ENCODE measurements around the gene PPRC1.

Gene PPRC1

GRCh38 chr10:102146971-102147428 is 14.2 kb downstream of the PPRC1 start:
- no peak for DNase-seq (ENCODE audit: low read depth in 1 of 2, low spot score in 1 of 2)

GRCh38 chr10:102147561-102147960 is 14.7 kb downstream of the PPRC1 start:
- DNase-seq (ENCODE audit: low read depth in 1 of 2, low spot score in 1 of 2) = no peak

- no peak for DNase-seq (ENCODE audit: low read depth in 1 of 2, low spot score in 1 of 2)
These were observed 15.4 kb downstream of the PPRC1 start for GRCh38 chr10:102148275-102148674.

GRCh38 chr10:102150970-102151773 is 18.3 kb downstream of the PPRC1 start:
- no peak for DNase-seq (ENCODE audit: low read depth in 1 of 2, low spot score in 1 of 2)

- peak; percentile 100 for DNase-seq (ENCODE audit: low read depth in 1 of 2, low spot score in 1 of 2)
These were observed 19.1 kb downstream of the PPRC1 start, which contains the start of gene NOLC1 for GRCh38 chr10:102151774-102152544. Gene NOLC1 (plus strand): TSS chr10:102152389. CDS start chr10:102152411, 22 bp downstream.

DNA sequence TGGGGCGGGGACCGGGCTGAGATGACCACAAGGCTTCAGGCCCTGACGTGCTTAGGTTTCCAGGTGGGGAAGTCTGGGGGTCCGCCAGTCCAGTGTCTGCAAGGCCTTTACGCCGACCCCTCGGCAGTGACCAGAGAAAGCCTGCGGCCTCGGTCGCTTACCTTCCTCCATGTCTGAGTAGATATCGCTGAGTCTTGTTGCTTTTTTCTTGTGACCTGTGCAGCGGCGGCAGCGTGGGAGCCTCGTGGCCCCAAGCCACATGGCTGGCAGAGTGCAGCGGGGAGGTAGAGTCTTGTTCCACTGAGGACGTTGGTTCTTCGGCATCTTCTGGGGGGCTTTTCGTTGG is 19.7 kb downstream of the PPRC1 start:
- peak in 1 of 2 donors; percentile 31 for DNase-seq (ENCODE audit: low read depth in 1 of 2, low spot score in 1 of 2)

GRCh38 chr10:102153093-102153620 is 20.3 kb downstream of the PPRC1 start:
- DNase-seq (ENCODE audit: low read depth in 1 of 2, low spot score in 1 of 2) = no peak

DNA sequence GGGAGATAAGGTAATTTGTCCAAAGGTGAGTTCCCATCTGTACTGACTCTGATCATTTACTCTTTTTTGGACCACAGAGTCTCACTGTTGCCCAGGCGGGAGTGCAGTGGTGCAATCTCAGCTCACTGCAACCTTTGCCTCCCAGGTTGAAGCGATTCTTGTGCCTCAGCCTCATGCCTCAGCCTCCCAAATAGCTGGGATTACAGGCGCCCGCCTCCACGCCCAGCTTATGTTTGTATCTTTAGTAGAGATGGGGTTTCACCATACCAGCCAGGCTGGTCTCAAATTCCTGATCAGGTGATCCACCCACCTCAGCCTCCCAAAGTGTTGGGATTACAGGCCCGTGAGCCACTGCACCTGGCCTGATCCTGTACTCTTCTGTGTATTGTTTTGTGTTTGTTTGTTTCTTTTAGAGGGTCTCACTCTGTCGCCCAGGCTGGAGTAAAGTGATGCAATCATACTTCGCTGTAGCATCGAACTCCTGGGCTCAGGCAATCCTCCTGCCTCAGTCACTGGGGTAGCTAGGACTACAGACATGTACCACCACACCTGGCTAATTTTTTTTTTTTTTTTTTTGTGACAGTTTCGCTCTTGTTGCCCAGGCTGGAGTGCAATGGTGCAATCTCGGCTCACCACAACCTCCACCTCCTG is 21.8 kb downstream of the PPRC1 start:
- DNase-seq (ENCODE audit: low read depth in 1 of 2, low spot score in 1 of 2) = no peak

- no peak for DNase-seq (ENCODE audit: low read depth in 1 of 2, low spot score in 1 of 2)
These were observed 24.4 kb downstream of the PPRC1 start for GRCh38 chr10:102157224-102157623.

GRCh38 chr10:102159051-102159597 is 26.3 kb downstream of the PPRC1 start:
- DNase-seq (ENCODE audit: low read depth in 1 of 2, low spot score in 1 of 2) = no peak

GRCh38 chr10:102159831-102160230 is 27.0 kb downstream of the PPRC1 start:
- DNase-seq (ENCODE audit: low read depth in 1 of 2, low spot score in 1 of 2) = no peak

DNA sequence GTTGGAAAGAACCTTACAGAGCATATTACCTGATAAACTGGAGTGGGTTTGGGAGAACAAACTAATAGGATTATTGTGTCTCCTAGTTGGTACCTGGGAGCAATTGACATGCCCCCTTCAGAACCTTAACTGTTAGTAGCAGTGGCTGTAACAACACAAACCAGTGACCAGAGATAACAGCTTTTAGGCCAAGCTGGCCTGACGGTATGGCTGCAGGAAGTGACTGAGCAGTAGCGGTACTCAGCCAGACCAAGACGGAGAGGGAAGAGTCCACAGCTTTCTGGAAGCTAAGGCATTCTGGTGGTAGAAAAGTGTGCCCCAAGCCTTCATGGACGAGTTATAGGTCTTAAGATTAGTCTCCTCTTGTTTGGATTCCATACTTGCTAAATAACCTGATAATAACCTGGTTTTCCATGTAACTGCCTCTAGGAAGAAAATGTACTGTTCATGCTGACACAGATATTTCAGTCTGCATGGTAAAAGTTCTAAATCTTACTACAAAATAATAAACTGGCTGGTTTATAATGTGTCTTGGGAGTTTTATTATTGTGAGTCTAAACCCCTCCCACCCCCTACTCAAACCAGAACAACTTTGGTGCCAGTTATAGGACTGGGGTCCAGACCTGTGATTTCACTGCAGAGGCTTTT is 30.6 kb downstream of the PPRC1 start:
- DNase-seq (ENCODE audit: low read depth in 1 of 2, low spot score in 1 of 2) = no peak

GRCh38 chr10:102167861-102168260 is 35.0 kb downstream of the PPRC1 start:
- no peak for DNase-seq (ENCODE audit: low read depth in 1 of 2, low spot score in 1 of 2)

DNA sequence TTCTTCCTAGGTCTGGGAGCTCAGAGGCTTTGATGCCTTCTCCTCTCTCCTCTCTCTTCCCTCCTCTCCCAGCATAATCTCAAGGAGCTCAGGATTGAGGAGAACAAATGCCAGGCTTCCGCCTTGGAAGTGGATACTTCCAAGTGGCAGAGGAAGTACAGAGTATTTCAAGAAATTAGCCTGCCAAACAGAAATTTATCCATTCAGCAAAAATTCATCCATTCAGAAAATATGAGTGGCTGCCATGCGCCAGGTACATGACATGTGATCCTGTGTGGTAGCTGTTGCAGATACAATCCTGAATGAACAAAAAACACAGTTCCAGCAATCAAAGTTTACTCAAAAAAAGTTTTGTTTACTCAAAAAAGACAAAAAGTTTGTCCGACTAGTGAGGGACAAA is 37.8 kb downstream of the PPRC1 start:
- no peak for DNase-seq (ENCODE audit: low read depth in 1 of 2, low spot score in 1 of 2)

- no peak for DNase-seq (ENCODE audit: low read depth in 1 of 2, low spot score in 1 of 2)
These were observed 39.4 kb downstream of the PPRC1 start for GRCh38 chr10:102172288-102172687.

DNA sequence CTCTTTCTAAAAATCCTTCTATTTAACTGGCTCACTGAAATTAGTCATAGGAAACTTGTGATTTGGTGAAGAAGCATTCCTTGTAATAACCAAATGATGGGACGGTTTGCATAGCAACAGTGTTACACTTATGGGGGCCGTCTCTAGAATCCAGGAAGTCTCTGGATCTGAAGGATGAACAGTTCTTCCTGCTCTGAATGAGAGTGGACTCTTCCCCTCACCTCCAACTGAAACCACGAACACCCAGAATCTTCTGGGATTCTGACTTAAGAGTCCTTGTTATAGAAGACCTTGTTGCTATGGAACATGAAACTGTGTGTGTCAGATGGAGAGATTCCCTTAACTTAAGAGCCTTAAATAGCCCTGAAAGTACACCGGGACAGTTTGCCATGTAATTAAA is 42.6 kb downstream of the PPRC1 start:
- DNase-seq (ENCODE audit: low read depth in 1 of 2, low spot score in 1 of 2) = no peak

GRCh38 chr10:102184606-102185005 is 51.8 kb downstream of the PPRC1 start:
- no peak for DNase-seq (ENCODE audit: low read depth in 1 of 2, low spot score in 1 of 2)

DNA sequence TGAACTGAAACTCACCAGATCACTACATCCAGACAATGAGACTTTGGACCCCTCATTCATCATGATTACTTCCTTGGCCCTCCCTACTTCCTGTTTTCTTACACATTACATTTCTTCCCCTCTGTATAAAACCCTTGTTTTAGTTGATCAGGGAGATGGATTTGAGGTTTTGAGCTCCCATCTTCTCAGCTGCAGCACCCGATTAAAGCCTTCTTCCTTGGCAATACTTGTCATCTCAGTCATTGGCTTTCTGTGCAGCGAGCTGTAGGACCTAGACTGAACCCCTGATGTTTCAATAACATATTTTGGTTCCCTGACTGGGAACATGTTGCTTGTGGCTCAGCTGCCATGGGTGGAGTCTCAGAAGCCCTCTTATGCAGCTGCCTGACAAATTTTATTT is 52.4 kb downstream of the PPRC1 start:
- DNase-seq (ENCODE audit: low read depth in 1 of 2, low spot score in 1 of 2) = no peak

- no peak for DNase-seq (ENCODE audit: low read depth in 1 of 2, low spot score in 1 of 2)
These were observed 53.1 kb downstream of the PPRC1 start for GRCh38 chr10:102185811-102186527.

GRCh38 chr10:102188298-102188940 is 55.6 kb downstream of the PPRC1 start:
- no peak for DNase-seq (ENCODE audit: low read depth in 1 of 2, low spot score in 1 of 2)

Measured in activated T-helper 1 cell treated with anti-CD3 and anti-CD28 coated beads, Interleukin-2, amount 50 U/mL, for 16 hours (primary cell).